Nephron (organoid): Measurements from ENCODE around the gene RALGPS1.

Source experiments
- H3K27ac Mint-ChIP-seq, 3 experiments: 2 replicates each; pipeline ENCODE4 v1.8.0; 2020; ENCODE audit warnings: mixed read lengths in 3 of 3, mild to moderate bottlenecking in 2 of 3, moderate library complexity in 1 of 3
- H3K27me3 Mint-ChIP-seq: 2 replicates; pipeline ENCODE4 v1.8.0; 2021; ENCODE audit warnings: low read depth, mild to moderate bottlenecking, moderate library complexity, mixed read lengths
- H3K36me3 Mint-ChIP-seq: 2 replicates; pipeline ENCODE4 v1.8.0; 2020; ENCODE audit warnings: low read depth, mixed read lengths
- H3K4me1 Mint-ChIP-seq: 2 replicates; pipeline ENCODE4 v1.8.0; 2020; ENCODE audit warnings: mixed read lengths
- H3K4me3 Mint-ChIP-seq, 3 experiments: 2 replicates each; pipeline ENCODE4 v1.8.0; 2020; ENCODE audit warnings: mild to moderate bottlenecking in 3 of 3, mixed read lengths in 3 of 3, moderate library complexity in 2 of 3
- H3K9me3 Mint-ChIP-seq: 2 replicates; pipeline ENCODE4 v1.8.0; 2020; ENCODE audit warnings: mixed read lengths
- TF ChIP-seq, protein P1 (sequence below), 3 experiments: fragments of 200-600 bp; sonication (generic); IDR thresholded peaks; one replicate each; pipeline ENCODE4 v1.5.0; 2021; ENCODE audit warnings: antibody characterized with exemption in 3 of 3; ENCODE audit not compliant: unreplicated experiment in 3 of 3

RALGPS1 gene

DNA sequence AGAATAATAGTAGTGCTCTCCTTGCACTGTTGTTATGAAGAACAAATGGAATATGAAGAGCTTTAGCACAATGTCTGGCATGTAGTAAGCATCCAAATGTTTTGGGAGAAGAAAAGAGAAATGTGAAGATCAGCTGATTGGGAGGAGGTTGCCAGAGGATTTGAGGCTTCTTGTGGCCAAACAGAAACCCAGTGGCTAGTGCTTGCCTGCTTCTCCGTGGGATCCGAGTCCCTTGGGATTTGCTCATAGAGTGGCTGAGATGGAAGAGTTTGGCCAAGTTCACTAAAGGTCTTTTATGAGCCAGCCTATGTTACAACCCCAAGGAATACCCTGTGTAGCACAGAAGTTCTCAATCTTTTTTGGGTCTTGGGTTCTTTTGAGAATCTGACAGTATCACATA lies 121.9 kb downstream of the RALGPS1 start:
- H3K4me3 Mint-ChIP-seq, result no peak overlapping the region
- H3K27ac Mint-ChIP-seq, result no peak overlapping the region
- TF ChIP-seq, protein P1, sequence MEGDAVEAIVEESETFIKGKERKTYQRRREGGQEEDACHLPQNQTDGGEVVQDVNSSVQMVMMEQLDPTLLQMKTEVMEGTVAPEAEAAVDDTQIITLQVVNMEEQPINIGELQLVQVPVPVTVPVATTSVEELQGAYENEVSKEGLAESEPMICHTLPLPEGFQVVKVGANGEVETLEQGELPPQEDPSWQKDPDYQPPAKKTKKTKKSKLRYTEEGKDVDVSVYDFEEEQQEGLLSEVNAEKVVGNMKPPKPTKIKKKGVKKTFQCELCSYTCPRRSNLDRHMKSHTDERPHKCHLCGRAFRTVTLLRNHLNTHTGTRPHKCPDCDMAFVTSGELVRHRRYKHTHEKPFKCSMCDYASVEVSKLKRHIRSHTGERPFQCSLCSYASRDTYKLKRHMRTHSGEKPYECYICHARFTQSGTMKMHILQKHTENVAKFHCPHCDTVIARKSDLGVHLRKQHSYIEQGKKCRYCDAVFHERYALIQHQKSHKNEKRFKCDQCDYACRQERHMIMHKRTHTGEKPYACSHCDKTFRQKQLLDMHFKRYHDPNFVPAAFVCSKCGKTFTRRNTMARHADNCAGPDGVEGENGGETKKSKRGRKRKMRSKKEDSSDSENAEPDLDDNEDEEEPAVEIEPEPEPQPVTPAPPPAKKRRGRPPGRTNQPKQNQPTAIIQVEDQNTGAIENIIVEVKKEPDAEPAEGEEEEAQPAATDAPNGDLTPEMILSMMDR (IDR thresholded peaks at IDR 0.05; ENCODE audit: unreplicated experiment in 3 of 3), result no peak
- no peaks in the 10 kb centered on the region for H3K27me3 Mint-ChIP-seq
- H3K36me3 Mint-ChIP-seq, result no peaks in the 10 kb centered on the region
- peaks cover 16% of the 10 kb centered on the region for H3K4me1 Mint-ChIP-seq
- no peaks in the 10 kb centered on the region for H3K9me3 Mint-ChIP-seq

DNA sequence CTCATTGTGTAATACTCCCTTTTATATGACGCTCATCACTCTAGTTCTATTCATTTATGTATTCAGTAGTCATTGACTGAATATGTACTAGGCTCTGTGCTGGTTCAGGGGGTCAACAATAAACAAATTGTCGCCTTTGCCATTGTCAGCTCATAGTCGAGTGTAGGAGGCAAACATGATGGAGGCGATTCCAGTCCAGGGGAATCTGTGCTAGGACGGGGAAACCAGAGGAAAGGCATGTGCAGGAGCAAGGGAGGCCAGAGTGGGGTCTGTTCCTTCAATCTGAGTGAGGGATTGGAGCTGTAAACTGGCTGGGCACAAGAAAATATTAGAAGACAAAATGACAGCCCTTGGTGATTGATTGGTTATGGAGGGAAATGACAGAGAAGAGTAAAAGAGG lies 123.9 kb downstream of the RALGPS1 start:
- no peaks in the 10 kb centered on the region for H3K36me3 Mint-ChIP-seq
- no peaks in the 10 kb centered on the region for H3K27me3 Mint-ChIP-seq
- TF ChIP-seq, protein P1 (IDR thresholded peaks at IDR 0.05; ENCODE audit: unreplicated experiment in 3 of 3), result no peak
- no peaks in the 10 kb centered on the region for H3K9me3 Mint-ChIP-seq
- no peak overlapping the region for H3K27ac Mint-ChIP-seq
- H3K4me1 Mint-ChIP-seq, result peaks cover 11% of the 10 kb centered on the region
- H3K4me3 Mint-ChIP-seq, result no peak overlapping the region

DNA sequence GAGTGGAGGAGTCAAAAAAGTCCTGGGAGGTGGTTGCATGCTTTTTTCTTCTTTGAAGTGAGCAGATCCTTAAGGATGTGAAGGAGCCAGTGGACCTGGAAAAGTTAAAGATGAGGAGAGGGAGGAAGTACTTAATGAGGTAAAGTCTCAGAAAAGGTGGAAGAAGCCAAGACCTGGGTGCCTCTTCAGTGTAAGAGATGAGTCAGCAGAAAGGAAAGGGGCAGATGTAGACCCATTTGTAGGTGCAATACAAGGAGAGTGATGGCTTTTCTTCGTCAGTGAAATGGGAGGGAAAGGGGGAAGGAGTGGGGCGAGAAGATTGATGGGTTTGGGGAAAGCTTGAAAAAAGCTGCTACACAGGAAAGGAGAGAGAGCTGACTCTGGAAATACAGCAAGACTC lies 124.9 kb downstream of the RALGPS1 start:
- Mint-ChIP-seq H3K36me3 (no peaks in the 10 kb centered on the region), H3K27ac (no peak overlapping the region), H3K9me3 (no peaks in the 10 kb centered on the region), H3K4me1 (peaks cover 6% of the 10 kb centered on the region), H3K4me3 (no peak overlapping the region), H3K27me3 (no peaks in the 10 kb centered on the region)
- TF ChIP-seq, protein P1 (IDR thresholded peaks at IDR 0.05; ENCODE audit: unreplicated experiment in 3 of 3), result no peak

DNA sequence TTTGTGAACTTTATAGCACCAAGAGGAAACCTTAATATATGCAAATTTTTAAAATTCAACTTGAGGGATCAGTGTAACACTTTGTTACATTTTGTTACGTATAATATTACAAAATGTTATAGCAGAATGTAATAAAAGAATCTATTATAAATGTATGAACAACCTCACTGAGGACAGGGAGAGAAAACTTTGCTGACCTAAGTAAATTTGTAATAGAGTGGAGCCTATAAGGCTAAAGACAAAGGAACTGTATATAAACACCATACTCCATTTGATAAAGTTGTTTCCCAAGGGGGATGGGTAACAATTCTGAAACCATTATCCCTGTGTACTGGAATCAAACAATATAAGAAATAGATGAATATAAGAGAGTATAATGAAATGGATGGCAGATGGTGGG lies 130.6 kb downstream of the RALGPS1 start:
- TF ChIP-seq, protein P1 (IDR thresholded peaks at IDR 0.05; ENCODE audit: unreplicated experiment in 3 of 3), result no peak
- H3K4me1 Mint-ChIP-seq, result no peaks in the 10 kb centered on the region
- no peaks in the 10 kb centered on the region for H3K27me3 Mint-ChIP-seq
- H3K9me3 Mint-ChIP-seq, result no peaks in the 10 kb centered on the region
- no peaks in the 10 kb centered on the region for H3K36me3 Mint-ChIP-seq
- H3K4me3 Mint-ChIP-seq, result no peak overlapping the region
- H3K27ac Mint-ChIP-seq, result no peak overlapping the region

DNA sequence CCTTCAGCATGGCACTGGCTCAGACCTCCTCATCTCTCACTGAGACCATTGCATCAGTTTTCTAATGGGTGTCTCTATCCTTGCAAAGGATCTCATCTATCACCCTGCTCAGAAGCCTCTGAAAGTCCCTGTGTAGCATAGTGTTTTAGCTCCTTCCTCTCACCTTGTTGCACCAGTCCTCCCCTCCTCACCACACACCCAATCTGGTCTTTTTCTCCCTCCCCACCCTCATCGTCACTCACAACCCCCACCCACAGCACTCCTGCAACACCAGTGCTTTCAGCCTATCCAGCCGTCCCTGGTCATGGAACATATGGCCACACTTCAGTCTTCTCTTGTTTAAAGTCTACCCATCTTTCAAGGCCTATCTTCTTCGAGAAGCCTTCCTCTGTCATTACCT lies 133.4 kb downstream of the RALGPS1 start:
- no peak overlapping the region for H3K4me3 Mint-ChIP-seq
- no peaks in the 10 kb centered on the region for H3K27me3 Mint-ChIP-seq
- H3K27ac Mint-ChIP-seq, result no peak overlapping the region
- no peaks in the 10 kb centered on the region for H3K9me3 Mint-ChIP-seq
- no peaks in the 10 kb centered on the region for H3K36me3 Mint-ChIP-seq
- TF ChIP-seq, protein P1 (IDR thresholded peaks at IDR 0.05; ENCODE audit: unreplicated experiment in 3 of 3), result no peak
- H3K4me1 Mint-ChIP-seq, result peaks cover 4% of the 10 kb centered on the region

DNA sequence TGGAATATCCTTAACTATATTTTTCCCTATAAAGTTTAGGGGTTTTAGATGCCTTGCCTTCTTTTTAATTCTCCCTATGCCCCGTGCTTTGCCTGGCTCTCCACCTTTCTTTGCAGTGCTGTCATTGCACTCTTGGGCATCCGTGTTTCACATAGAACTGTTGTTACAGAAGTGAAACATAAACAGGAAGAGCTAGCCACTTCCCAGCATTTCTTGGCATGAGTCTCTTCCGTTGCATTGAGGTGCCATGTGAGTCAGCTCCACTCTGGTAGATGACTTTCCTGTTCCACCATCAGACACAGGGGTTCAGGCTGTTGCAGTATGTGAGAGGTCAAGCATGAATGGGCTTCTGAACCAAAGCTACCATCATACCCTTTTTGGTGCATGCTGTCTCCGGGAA lies 134.5 kb downstream of the RALGPS1 start:
- no peaks in the 10 kb centered on the region for H3K9me3 Mint-ChIP-seq
- H3K4me1 Mint-ChIP-seq, result peaks cover 12% of the 10 kb centered on the region
- H3K36me3 Mint-ChIP-seq, result no peaks in the 10 kb centered on the region
- H3K27ac Mint-ChIP-seq, result peak overlapping the region in 1 of 3 experiments; percentile 4
- TF ChIP-seq, protein P1 (IDR thresholded peaks at IDR 0.05; ENCODE audit: unreplicated experiment in 3 of 3), result no peak
- H3K4me3 Mint-ChIP-seq, result no peak overlapping the region
- no peaks in the 10 kb centered on the region for H3K27me3 Mint-ChIP-seq
